Dermis blood vessel endothelial cell (primary cell): ENCODE results near the gene KCNH1. TPM values are rescaled to one million over a fixed set of nuclear protein-coding genes. Genes with fewer than 3 reads are reported as not detected.
"Not testable (repeated sequence)": the region's sequence is repeated elsewhere in the genome, so short reads cannot be mapped to it uniquely, and the experiment has no call there.

Source experiments
- DNase-seq: peaks from one replicate; pipeline ENCODE4 v3.0.0; 2010
- total RNA-seq: library from RNA; depleted of rRNA; stranded (reverse); fragments of >200 nt; gene quantifications from 2 replicates; pipeline ENCODE4 v1.2.3, GENCODE V29; 2014

Gene KCNH1
- total RNA-seq, 1 donor from 2014 or later: under 0.01 TPM

DNA sequence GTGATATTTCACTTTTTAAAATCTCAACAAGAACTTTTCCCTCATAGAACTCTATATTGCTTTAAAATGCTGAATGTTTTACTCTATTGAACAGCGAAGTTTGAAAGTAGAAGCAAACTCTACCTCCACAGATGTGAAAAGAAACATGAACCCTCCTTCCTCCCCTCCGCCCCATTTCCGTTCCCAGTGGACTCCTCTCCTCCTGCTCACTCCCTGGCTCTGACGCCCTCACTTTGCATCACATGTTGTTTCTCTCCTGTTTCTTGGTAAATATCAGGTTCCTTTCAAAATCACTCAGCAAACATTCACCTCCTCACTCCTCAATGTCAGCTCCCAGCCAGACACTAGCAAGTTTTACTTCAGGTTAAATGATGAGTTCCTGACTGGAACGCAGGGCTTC, 34.6 kb downstream of the KCNH1 start:
- DNase-seq: no peak

DNA sequence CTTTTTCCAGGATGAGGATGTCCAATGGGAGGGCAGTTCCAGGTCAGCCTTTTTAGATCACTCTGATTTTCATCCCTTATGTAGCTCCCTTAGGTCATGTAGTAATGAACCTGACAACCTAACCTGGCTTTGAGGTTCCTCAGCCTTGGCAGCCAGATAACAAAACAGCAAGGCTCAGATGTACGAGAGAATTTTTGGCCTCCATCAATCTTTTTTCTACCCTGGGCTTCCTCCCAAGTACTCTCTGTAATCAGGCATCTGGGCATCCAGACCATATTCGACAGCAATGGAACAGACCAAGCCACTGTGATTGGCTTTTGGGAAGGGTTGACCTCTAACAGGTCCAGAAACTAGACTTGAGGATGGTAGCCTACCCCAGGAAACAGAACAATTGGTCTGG, 38.6 kb downstream of the KCNH1 start:
- DNase-seq: no peak

DNA sequence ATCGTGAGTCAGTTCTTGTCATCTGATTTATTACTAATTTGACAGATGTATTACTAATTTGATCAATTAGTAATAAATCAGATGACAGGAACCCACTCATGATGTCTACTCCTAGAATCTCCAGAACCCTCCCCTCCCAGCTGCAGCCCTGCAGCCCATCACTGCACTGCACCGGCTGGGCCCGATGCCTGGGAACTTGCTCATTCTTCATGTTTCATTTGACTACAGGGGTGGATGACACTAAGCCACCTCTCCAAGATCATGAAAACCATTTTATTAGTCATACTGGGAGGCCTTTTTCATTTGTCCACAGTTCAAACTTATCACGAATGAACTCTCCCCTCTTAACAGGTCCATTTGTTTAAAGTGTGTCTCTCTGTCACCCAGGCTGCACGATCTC, 41.0 kb downstream of the KCNH1 start:
- DNase-seq: no peak

DNA sequence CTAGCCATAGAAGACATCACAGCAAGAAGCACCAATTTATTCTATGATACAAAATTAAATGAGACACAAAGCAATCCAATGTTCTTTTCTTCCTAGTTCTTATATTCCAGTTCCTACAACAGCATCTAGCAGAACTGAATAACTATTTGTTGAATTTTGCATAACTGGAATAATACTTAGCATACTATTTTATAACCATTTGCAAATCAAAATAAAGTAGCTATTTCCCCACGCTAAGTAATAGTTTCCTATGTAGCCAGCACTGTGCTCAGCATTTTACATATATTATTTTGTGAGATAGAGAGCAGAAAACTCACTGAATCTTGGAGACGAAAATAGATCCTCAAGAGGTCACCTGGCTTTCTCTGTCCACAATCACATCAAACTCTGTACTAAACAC, 42.1 kb downstream of the KCNH1 start:
- DNase-seq: no peak

DNA sequence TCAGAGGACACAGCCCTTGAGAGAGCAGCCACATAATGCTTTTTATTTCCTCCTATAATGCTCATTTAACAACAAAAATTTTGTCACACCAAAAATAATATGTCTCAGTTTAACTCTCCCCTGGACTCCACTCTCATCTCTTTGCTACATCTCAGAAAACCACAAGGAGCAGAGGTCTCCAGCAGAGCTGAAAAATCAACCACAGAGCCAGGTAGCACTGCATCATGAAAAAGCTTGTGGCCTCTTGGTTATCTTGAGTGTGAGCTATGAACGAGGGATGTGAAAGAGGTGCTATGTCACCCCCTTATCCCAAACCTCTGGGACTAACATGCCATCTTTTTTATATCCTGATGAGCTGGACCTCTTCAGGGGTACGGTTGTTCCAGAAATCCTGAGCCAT, 44.4 kb downstream of the KCNH1 start:
- DNase-seq: no peak

DNA sequence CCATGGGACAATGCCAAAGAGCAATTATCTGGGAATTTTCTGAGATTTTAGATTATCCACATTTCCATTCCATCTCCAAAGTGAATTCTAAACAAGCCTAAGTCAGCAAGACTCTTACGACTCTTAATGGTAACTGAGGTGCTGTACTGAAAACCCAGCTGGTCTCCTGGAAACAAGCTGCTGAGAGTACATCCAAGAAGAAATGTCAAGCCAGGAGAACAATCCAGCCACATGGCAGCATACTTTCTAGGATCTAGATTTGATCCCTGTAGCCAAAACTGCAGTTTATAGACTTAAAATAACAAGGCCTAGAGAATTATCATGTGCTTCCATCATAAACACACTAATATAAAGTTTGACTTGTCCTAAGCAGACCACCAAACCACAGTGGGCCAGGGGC, 45.8 kb downstream of the KCNH1 start:
- no peak for DNase-seq

DNA sequence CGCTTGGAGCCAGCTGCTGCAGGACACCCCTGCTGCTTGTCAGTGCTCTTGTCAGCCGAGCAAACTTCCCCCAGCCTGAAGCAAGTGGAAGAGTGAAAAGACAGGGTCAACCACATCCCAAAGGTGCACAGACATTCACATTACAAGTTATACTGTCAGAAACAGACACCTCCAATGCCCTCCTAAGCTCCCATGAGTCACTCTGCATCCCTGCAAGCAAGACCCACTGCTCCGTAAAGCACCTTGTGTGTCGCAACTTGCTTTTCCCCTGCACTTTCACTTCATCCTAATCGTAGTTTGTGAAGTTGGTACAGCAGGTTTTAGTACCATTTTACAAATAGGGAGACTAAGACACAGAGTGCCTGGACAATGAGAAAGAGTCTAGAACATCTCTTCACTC, 51.1 kb downstream of the KCNH1 start:
- DNase-seq: no peak

DNA sequence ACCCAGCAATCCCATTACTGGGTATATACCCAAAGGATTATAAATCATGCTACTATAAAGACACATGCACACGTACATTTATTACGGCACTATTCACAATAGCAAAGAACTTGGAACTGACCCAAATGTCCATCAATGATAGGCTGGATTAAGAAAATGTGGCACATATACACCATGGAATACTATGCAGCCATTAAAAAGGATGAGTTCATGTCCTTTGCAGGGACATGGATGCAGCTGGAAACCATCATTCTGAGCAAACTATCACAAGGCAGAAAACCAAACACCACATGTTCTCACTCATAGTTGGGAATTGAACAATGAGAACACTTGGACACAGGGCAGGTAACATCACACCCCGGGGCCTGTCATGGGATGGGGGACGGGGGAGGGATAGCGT, 52.5 kb downstream of the KCNH1 start:
- DNase-seq: not testable (repeated sequence)

DNA sequence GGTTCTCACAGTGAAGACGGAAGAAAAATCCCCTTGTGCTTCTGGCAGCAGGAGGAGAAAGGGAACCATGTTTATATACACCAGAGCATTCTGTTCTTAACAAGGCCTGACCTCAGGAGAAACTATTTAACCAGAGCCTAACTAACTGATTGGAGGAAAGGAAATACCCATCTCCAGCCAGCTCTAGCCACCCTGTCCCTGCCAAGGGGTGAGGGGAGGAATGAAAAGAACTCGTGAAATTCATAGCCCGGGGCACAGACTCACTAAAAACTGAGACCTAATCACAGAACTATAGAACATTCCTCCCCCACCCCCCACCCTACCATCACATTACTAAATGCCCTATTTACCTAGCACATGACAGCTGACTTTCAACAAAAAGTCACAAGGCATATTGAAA, 65.0 kb downstream of the KCNH1 start:
- no peak for DNase-seq

DNA sequence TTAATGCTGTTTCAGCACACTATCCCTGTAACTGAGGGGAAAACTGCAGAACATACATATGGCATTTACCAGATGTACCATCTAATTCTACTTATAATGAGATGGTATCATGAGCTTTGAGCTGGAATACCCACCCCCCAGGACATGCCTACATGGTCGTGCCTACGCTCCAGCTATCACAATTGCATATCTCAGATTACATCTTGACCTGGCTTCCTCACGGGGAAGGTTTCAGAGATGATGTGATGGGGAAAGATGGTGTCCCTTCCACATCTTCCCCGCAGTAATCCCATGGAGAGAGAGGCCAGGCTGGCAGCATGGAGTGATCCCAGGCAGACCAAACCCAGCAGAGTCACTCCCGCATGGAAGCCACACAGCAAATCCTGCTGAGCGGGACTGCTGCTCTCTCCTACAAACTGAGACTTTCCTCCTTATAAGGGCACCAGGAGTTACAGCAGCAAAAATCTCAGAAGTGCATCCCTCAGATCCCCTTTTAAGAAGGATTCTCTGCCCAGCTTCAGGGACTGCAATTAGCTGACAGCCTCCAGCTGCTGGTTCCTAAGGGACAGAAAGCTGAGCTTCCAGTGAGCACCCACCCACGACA, 67.1 kb downstream of the KCNH1 start:
- no peak for DNase-seq

DNA sequence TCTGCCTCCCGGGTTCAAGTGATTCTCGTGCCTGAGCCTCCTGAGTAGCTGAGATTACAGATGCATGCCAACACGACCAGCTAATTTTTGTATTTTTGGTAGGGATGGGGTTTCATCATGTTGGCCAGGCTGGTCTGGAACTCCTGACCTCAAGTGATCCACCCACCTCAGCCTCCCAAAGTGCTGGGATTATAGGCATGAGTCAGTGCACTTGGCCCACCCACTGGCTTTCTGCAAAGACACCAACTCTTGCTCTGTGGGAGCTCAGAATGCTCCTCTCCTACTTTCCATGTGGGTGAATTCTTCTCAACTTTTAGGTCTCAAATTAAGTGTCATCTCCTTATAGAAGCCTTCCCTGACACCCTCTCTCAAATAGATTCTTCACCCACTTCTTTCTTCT, 92.1 kb downstream of the KCNH1 start:
- not testable (repeated sequence) for DNase-seq

DNA sequence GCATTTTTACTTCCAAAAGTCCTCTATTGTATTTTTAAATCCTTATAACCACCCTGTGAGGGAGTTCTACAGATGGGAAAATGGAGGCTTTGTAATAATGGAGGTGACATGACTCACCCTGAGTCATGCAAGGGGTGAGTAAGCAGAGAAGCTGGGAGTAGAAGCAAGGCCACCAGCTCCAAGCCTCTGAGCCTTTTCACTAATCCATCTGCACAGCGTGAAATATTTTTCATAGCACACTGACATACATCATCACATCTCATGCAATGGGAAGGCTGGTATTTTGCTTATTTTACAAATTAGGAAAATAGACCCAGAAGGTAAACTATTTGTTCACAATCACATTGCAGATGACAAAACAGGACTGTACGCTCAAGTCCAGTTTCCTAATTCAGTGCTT, 96.9 kb downstream of the KCNH1 start:
- no peak for DNase-seq

DNA sequence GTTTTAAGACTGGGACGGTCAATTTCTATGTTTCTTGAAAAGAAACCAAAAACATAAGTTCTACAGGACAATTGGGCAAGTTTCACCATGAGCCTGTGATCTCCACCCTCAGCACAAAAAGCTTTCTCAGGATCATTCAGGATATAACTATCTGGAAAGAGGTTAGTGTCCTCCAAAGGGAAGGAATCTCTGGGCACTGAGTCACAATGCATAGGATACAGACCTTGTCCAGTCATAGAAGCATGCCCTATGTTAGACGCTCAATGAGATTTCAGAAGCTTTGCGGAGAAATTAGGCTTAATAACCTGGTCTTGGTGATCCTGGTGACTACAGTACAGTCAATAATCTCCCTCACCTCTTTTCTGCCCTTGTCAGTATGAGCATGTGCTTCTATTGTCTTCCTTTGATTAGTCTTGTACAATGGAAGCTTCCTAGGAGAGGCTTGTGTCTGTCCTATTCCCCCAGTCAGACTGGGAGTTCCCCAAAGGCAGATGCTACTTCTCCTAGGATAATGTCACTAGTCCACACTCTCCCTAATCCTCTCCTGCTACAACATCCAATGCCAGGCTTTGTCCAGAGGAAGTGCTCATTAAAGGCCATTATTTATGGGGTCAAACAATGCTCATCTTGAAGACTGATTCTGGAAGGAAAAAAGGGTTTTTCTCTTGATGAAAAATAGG, 97.4 kb downstream of the KCNH1 start:
- DNase-seq: no peak

DNA sequence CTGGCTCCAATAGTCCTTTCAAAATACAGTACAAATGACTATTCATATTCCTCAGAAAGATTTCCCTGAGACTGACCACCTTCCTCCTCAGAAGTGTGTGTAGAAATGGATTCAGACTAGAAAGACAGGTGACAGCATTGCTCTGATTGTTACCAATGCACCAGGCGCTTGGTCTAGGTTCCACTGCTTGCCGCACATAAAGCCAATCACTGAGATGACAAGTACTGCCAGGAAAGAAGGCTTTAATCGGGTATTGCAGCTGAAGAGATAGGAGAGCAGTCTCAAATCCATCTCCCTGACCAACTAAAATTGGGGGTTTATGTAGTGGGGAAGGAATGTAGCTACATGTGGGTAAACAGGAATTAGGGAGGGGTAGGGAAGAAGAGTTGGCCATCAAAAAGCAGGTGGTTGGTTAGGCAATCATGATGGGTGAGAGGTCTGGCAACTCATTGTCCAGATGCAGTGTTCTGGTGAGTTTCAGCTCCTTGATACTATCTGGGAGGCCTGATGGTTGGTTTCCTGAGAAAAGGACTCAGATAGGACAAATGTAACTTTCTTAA, 98.0 kb downstream of the KCNH1 start:
- DNase-seq: no peak

DNA sequence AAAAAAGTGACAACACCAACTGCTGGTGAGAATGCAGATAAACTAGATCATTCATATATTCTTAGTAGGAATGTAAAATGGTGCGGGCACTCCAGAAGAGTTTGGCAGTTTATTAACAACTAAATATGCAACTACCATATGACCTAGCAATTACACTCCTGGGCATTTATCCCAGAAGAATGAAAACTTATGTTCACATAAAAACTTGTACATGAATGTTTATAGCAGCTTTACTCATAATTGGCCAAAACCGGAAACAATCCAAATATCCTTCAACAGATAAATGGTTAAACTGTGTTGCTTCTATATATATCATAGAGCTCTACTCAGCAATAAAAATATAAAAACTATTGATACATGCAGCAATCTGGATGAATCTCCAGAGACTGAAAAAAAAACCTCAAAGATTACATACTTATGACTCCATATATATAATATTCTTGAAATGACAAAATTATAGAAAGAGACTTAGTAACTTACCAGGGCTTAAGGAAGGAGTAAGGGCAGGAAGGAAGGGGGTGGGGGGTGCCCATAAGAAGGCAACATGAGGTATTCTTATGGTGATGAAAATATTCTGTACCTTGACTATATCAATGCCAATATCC, 99.9 kb downstream of the KCNH1 start:
- DNase-seq: no peak

DNA sequence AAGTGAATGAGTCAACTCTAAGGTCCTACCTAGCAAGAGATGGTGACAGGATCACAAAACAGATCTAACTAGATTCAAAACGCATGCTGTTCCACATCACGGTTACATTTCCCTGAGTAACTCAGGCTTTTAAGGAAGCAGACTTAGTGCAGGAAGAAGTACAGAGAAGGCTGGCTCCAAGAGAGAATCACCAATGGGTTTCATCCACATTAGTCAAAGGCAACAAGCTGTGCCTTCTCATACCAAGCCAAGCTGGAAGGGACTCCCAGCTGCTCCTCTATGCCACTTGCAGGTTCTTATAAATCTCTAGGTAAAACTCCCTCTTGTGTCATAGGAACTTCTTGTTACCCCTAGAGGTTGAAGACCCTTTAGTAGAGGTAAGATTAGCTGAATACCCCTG, 109.0 kb downstream of the KCNH1 start:
- DNase-seq: no peak

DNA sequence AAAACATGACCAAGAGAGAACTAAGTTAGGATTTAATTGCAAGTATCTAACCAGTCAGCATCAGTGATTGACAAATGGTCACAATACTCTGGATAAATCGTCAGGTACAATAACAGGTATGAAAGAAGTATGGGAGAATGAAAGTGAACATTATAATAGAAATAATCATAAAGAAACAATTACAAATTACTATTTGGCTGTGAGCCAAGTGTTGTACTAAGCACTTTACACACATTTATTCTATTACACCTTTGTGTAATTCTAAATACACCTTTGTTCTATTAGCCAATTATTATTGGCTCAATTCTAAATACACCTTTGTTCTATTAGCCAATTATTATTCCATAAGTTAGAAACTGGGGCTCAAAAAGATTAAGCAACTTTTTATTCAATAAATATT, 114.7 kb downstream of the KCNH1 start:
- DNase-seq: no peak

DNA sequence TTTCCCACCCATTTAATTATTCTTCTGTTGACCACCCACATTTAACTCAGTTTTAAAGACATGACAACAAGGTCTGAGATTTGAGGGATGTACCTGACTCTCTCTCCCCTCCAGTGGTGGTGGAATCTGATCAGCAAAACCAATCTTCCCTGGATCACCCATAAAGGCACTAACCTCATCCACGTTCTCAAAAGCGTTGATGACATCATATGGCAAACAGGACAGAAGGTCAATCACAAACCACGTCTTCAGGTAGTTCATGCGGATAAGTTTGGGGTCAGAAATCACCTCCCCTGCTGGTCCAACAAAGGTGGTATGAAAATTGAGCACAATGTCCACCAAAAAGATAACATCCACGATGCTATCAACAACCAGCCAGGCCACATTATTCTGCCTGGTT, 115.3 kb downstream of the KCNH1 start:
- no peak for DNase-seq

DNA sequence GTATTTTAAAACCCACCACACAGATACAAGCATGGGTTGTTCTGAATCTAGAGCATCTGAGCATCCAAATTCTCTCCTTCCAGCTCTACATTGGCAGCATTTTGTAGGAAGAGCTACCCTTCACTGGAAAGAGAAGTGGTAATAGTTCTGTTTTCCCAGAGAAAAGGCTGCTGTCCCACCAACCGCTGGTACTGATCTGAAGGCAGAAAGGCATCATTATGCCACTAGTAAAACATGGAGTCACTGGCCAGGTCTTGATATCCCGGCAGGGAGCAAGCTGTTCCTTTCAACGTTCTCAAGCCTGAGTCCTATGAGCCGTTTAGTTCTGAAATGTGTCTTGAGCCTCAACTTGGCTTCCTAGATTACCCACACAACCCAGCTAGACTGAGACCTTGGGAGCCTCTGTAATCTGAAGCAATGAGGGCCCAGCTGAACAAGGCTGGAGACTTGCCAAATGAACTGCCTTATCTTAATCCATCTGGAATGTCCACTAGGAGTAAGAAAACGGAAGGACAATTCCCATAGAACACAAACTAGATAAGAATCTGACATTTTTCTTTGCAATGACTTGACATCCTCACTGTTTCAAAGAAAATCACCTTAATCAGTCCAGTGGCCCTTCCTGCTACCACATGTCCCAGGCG, 116.8 kb downstream of the KCNH1 start:
- no peak for DNase-seq

DNA sequence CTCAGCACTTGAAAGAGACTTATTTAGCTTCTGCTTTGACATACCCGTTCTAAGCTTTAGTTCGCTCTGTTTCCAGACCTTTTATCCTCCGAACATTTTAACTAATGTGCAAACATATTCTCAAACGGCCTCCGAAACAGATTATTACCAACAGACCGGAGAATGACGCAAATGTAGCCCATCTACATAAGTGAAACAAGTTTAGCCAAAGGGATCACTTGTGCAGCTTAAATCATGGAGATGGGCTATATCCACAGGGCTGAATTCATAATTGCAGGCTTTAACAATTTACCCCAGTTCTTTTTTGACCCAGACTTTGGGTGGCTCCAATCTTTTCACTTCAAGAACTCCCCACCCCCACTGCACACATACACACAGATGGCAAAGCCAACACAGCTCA, 119.7 kb downstream of the KCNH1 start:
- no peak for DNase-seq

DNA sequence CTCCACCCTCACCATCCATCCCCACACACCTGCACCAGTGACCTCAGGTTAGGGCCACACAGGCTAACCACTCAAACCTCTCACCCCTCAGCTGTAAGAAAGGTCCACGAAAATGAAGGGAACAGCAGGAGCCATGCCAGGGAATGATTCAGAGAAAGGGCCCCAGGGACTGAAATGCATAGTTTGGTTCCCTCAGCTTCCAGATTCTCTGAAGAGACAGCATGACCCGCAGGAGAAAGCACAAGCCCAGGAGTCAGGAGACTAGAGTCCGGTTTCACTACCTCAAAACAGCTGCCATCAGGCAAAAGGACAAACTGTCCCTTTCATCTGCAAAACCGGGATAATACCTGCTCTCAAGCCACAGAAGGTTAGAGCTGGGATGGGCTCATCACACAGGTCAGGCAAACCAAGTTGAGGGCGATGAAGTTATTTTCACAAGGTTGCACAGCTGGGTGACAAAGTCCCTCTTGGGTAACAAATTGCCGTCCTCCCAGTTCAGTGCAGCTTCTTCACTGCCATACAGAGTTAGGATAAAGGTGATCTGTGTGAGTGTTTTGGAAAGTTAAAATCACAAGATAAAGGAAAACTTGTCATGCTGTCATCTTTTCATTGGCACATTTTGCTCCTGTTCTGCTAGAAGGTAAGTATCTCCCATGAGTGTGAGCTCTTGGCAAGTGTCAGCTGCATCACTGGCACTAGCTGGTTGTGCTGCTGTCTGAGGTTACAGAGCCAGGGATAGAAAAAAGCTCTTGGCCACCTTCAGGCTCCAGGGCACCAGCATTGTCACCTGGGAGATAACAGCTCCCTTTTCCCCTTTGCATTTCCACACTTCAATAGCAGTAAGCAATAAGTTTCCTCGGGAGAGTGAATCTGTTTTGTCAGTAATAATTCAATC, 120.4 kb downstream of the KCNH1 start:
- no peak for DNase-seq

DNA sequence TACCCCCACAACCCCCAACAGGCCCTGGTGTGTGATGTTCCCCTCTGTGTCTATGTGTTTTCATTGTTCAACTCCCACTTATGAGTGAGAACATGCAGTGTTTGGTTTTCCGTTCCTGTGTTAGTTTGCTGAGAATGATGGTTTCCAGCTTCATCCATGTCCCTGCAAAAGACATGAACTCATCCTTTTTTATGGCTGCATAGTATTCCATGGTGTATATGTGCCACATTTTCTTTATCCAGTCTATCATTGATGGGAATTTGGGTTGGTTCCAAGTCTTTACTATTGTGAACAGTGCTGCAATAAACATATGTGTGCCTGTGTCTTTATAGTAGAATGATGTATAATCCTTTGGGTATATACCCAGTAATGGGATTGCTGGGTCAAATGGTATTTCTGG, 122.8 kb downstream of the KCNH1 start:
- DNase-seq: not testable (repeated sequence)

DNA sequence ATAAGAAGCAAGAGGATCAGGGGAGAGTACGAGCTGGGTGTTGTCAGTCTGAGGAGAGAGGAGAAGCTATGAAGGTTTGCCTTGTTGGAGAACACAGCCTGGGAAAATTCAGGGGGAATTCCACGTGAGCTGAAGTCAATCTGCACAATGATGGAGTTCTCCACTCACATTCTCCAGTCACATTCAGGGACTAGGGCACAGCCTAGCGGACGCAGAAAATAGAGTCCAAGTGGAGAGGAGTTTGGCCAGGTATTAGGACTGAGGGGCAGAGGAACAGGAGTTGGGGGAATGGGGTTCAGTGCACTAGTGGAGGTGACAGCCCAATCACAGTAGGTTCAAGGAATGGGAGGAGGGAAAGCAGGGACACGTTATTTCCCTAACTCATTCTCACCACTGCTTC, 124.0 kb downstream of the KCNH1 start:
- no peak for DNase-seq
